ENCODE measurements around the gene TTC9B. TPM values are rescaled to one million over a fixed set of nuclear protein-coding genes. Genes with fewer than 3 reads are reported as not detected.
A peak's percentile ranks its signal among the peaks of the same experiment; 100 is the strongest.

TTC9B gene
- total RNA-seq, 1 donor from 2014 or later: not detected

DNA sequence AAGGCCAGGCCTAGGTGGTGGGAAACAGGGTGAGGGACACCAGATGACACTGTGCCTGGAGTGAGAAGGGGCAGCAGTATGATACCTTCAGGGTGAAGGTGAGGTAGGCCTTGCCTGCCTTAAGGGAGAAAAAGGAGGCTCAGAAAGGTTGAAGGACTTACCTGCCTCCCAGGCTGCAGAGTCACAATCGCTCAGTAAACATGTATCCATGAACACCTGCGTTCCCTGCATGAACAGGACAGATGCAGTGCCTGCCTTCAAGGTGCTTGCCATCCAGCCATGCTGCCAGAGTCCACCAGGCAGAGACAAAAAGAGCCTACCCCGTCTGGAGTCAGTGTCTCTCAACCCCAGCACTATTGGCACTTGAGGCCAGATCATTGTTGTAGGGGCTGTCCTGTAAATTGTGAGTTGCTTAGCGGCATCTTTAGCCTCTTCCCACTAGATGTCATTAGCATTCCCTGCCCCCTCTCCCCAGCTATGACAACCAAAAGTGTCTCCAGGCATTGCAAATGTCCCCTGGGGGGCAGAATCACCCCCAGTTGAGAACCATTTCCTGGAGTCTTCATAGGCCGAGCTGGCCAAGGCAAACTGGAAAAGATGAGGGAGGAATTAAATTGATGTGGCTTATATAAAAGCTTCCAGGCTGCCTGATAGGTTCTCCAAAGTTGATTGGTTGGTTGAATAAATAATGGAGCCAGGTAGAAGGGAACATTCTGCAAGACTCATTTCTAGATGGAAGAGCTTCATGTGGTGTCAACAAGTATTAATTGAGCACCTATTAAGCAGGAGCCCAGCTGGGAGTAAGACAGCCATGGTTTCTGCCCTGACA, 25.2 kb downstream of the TTC9B start:
- H3K4me3 Mint-ChIP-seq (ENCODE audit: unreplicated experiment): peak overlapping the region; percentile 55
- H3K9me3 Mint-ChIP-seq (ENCODE audit: unreplicated experiment): no peaks in the 10 kb centered on the region
- no peak overlapping the region for H3K27ac Mint-ChIP-seq (ENCODE audit: unreplicated experiment)
- TF ChIP-seq, protein P1, sequence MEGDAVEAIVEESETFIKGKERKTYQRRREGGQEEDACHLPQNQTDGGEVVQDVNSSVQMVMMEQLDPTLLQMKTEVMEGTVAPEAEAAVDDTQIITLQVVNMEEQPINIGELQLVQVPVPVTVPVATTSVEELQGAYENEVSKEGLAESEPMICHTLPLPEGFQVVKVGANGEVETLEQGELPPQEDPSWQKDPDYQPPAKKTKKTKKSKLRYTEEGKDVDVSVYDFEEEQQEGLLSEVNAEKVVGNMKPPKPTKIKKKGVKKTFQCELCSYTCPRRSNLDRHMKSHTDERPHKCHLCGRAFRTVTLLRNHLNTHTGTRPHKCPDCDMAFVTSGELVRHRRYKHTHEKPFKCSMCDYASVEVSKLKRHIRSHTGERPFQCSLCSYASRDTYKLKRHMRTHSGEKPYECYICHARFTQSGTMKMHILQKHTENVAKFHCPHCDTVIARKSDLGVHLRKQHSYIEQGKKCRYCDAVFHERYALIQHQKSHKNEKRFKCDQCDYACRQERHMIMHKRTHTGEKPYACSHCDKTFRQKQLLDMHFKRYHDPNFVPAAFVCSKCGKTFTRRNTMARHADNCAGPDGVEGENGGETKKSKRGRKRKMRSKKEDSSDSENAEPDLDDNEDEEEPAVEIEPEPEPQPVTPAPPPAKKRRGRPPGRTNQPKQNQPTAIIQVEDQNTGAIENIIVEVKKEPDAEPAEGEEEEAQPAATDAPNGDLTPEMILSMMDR (IDR thresholded peaks at IDR 0.05): no peak
- peaks cover 2% of the 10 kb centered on the region for H3K36me3 Mint-ChIP-seq (ENCODE audit: unreplicated experiment)
- DNase-seq (ENCODE audit: extremely low spot score, unreplicated experiment): no peak
- H3K27me3 Mint-ChIP-seq (ENCODE audit: unreplicated experiment): no peaks in the 10 kb centered on the region
- peaks cover 20% of the 10 kb centered on the region for H3K4me1 Mint-ChIP-seq (ENCODE audit: unreplicated experiment)

DNA sequence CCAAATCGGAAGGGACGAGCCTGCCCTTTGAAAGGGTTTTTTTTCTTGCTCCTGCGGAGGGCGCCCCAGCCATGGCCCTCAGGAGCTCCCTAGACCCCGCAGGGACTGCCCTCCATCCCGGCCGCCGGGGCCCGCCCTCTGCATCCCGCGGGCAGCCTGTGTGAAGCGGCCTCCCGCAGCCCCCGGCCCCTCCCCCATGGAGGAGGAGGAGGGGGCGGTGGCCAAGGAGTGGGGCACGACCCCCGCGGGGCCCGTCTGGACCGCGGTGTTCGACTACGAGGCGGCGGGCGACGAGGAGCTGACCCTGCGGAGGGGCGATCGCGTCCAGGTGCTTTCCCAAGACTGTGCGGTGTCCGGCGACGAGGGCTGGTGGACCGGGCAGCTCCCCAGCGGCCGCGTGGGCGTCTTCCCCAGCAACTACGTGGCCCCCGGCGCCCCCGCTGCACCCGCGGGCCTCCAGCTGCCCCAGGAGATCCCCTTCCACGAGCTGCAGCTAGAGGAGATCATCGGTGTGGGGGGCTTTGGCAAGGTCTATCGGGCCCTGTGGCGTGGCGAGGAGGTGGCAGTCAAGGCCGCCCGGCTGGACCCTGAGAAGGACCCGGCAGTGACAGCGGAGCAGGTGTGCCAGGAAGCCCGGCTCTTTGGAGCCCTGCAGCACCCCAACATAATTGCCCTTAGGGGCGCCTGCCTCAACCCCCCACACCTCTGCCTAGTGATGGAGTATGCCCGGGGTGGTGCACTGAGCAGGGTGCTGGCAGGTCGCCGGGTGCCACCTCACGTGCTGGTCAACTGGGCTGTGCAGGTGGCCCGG, 26.1 kb downstream of the TTC9B start:
- peak overlapping the region; percentile 55 for H3K4me3 Mint-ChIP-seq (ENCODE audit: unreplicated experiment)
- H3K27ac Mint-ChIP-seq (ENCODE audit: unreplicated experiment): no peak overlapping the region
- no peaks in the 10 kb centered on the region for H3K27me3 Mint-ChIP-seq (ENCODE audit: unreplicated experiment)
- TF ChIP-seq, protein P1 (IDR thresholded peaks at IDR 0.05): no peak
- no peaks in the 10 kb centered on the region for H3K36me3 Mint-ChIP-seq (ENCODE audit: unreplicated experiment)
- peaks cover 20% of the 10 kb centered on the region for H3K4me1 Mint-ChIP-seq (ENCODE audit: unreplicated experiment)
- no peaks in the 10 kb centered on the region for H3K9me3 Mint-ChIP-seq (ENCODE audit: unreplicated experiment)
- no peak for DNase-seq (ENCODE audit: extremely low spot score, unreplicated experiment)

DNA sequence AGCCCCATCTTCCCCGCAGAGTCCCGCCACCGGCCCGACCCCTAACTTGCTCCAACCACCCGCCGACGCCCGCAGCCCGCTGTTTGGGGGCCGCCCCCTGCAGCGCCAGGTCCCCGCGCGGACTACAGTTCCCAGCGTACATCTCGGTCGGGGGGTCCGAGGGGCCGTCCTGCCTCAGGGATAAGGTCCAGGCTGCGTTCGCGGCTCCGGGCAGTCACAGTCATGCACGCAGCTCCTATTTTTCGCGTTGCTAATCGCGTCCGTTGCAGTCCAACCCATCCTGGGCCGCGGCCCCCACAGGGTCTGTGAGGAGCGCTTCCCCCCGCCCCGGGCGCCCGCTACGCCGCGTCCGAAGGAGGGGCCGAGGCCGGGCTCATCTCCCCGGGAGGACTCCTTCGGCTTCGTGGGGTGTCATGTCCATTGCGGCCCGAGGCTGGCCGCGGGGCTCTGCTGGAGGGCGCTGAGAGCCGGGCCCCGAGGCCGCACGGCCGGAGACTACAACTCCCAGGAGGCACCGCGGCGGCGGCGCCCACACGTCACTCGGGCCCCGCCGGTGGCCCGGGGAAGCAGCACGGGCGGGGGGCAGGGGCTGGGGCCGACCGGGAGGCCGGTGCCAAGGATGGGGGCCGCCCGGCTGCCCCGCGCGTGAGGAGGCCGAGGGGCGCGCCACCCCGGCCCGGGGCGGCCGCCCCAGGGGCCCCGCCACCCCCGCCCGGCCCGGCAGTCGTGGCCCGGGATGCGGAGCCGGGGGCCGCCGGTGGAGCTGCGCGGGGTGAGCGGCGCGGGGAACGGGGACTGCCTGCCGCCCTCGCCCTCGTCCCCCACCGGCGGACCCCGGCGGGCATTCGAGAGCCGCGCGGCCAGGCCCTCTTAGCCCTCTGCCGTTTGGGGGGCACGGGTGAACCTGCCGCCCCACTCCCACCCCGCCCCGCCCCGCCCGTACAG, 27.0 kb downstream of the TTC9B start, which contains the start of gene MAP3K10:
Gene MAP3K10, plus strand, starts transcription at position 536 of the 945 bp plus-strand sequence. CDS start 606 bp downstream, outside the sequence.
- TF ChIP-seq, protein P1 (IDR thresholded peaks at IDR 0.05): no peak
- Mint-ChIP-seq H3K4me1 (ENCODE audit: unreplicated experiment) (peaks cover 20% of the 10 kb centered on the region), H3K4me3 (ENCODE audit: unreplicated experiment) (peak within 1 kb of the TSS; percentile 83), H3K27me3 (ENCODE audit: unreplicated experiment) (no peaks in the 10 kb centered on the region), H3K9me3 (ENCODE audit: unreplicated experiment) (no peaks in the 10 kb centered on the region), H3K27ac (ENCODE audit: unreplicated experiment) (peak within 1 kb of the TSS; percentile 68), H3K36me3 (ENCODE audit: unreplicated experiment) (no peaks in the 10 kb centered on the region)
- DNase-seq (ENCODE audit: extremely low spot score, unreplicated experiment): peak; percentile 88

DNA sequence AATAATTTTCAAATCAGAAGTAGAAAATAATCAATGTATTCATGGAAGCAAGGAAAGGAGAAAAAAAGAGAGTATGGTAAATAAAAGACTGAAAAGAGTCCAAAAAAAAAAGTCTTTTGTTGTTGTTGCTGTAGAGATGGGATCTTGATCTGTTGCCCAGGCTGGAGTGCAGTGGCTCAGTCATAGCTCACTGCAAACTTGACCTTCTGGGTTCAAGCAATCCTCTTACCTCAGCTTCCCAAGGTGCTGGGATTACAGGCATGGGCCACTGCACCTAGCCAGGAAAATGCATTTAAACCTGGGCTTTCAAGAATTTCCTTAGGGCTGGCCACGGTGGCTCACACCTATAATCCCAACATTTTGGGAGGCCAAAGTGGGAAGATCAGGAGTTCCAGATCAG, 33.9 kb downstream of the TTC9B start:
- Mint-ChIP-seq H3K27ac (ENCODE audit: unreplicated experiment) (no peak overlapping the region), H3K9me3 (ENCODE audit: unreplicated experiment) (no peaks in the 10 kb centered on the region), H3K36me3 (ENCODE audit: unreplicated experiment) (no peaks in the 10 kb centered on the region), H3K4me1 (ENCODE audit: unreplicated experiment) (no peaks in the 10 kb centered on the region), H3K4me3 (ENCODE audit: unreplicated experiment) (no peak overlapping the region), H3K27me3 (ENCODE audit: unreplicated experiment) (peaks cover 12% of the 10 kb centered on the region)
- DNase-seq (ENCODE audit: extremely low spot score, unreplicated experiment): no peak
- TF ChIP-seq, protein P1 (IDR thresholded peaks at IDR 0.05): no peak

Measured in osteocyte (in vitro differentiated cells).